ENCODE data around the gene TMEM190. TPM values are rescaled to one million over a fixed set of nuclear protein-coding genes. Genes with fewer than 3 reads are reported as not detected.

TMEM190 gene
- total RNA-seq, 1 experiment from 2014 or later, result not detected

- TF ChIP-seq EZH2 (IDR thresholded peaks at IDR 0.05; ENCODE audit: low read depth) (no peak), CTCF (conservative IDR thresholded peaks at IDR 0.05) (no peak)
- Histone ChIP-seq H3K4me2 (no peak overlapping the region), H3K36me3 (ENCODE audit: low read depth) (0 out of 2 replicates have a peak, but pooled peaks cover 5% of the 10 kb centered on the region), H3K9me3 (ENCODE audit: insufficient read depth, low read depth) (no peaks in the 10 kb centered on the region), H3K79me2 (ENCODE audit: low read depth) (peaks cover 22% of the 10 kb centered on the region), H3K9me2 (ENCODE audit: insufficient read depth) (no peaks in the 10 kb centered on the region), H3K4me3 (no peak overlapping the region), H3K4me1 (replicated peaks; ENCODE audit: insufficient read depth) (peaks cover 16% of the 10 kb centered on the region), H3K27me3 (ENCODE audit: insufficient read depth, low read depth) (no peaks in the 10 kb centered on the region), H2AFZ (no peak overlapping the region), H4K20me1 (ENCODE audit: insufficient read depth) (peaks cover 19% of the 10 kb centered on the region), H3K27ac (no peak overlapping the region), H3F3A (ENCODE audit: insufficient read depth, low read depth) (peaks cover 4% of the 10 kb centered on the region; the same call in 1 of the 2 replicates)
- intact Hi-C loops (cut with micrococcal nuclease; ENCODE audit: unreplicated experiment), result no loop called here
- ChIA-PET CTCF (no interaction called here), POLR2A (ENCODE audit: unreplicated experiment) (interaction anchor here (0.5 to 0.6 kb wide), 2 partner anchors 43 to 280 kb away, joined by 3 to 4 read pairs; partner anchors contain the start of gene ZNF784)
- DNase-seq, result peak in 1 of 2 experiments; percentile 12
- no TSS peak for BruUV-seq (replicated peaks)
Observed at GRCh38 chr19:55344444-55344843, 32.2 kb upstream of the TMEM190 start.

- Histone ChIP-seq H3F3A (ENCODE audit: insufficient read depth, low read depth) (peaks cover 4% of the 10 kb centered on the region; the same call in 1 of the 2 replicates), H3K9me2 (ENCODE audit: insufficient read depth) (no peaks in the 10 kb centered on the region), H3K27me3 (ENCODE audit: insufficient read depth, low read depth) (no peaks in the 10 kb centered on the region), H4K20me1 (ENCODE audit: insufficient read depth) (peaks cover 19% of the 10 kb centered on the region), H3K4me2 (no peak overlapping the region), H2AFZ (no peak overlapping the region), H3K9me3 (ENCODE audit: insufficient read depth, low read depth) (no peaks in the 10 kb centered on the region), H3K4me1 (replicated peaks; ENCODE audit: insufficient read depth) (peaks cover 23% of the 10 kb centered on the region), H3K4me3 (no peak overlapping the region), H3K79me2 (ENCODE audit: low read depth) (peaks cover 18% of the 10 kb centered on the region), H3K27ac (no peak overlapping the region), H3K36me3 (ENCODE audit: low read depth) (0 out of 2 replicates have a peak, but pooled peaks cover 5% of the 10 kb centered on the region)
- BruUV-seq (replicated peaks), result no TSS peak
- POLR2A ChIA-PET (ENCODE audit: unreplicated experiment), result interaction anchor here (0.6 kb wide), 5 partner anchors 12 to 1209 kb away, joined by 3 to 7 read pairs (median 5); no protein-coding TSS in a partner anchor
- no peak for TF ChIP-seq EZH2 (IDR thresholded peaks at IDR 0.05; ENCODE audit: low read depth)
- no peak for TF ChIP-seq CTCF (conservative IDR thresholded peaks at IDR 0.05)
- DNase-seq, result peak in 1 of 2 experiments; percentile 33
- intact Hi-C loops (cut with micrococcal nuclease; ENCODE audit: unreplicated experiment), result no loop called here
- CTCF ChIA-PET, result interaction anchor here (0.6 kb wide), 1 partner anchor 9 kb away, joined by 4 read pairs; the partner anchor contains the start of gene COX6B2
Observed at GRCh38 chr19:55345101-55345817, 31.4 kb upstream of the TMEM190 start.

GRCh38 chr19:55345818-55346724 is 30.6 kb upstream of the TMEM190 start:
- no TSS peak for BruUV-seq (replicated peaks)
- Histone ChIP-seq H3F3A (ENCODE audit: insufficient read depth, low read depth) (peaks cover 6% of the 10 kb centered on the region; the same call in 1 of the 2 replicates), H3K27me3 (ENCODE audit: insufficient read depth, low read depth) (no peaks in the 10 kb centered on the region), H3K9me3 (ENCODE audit: insufficient read depth, low read depth) (no peaks in the 10 kb centered on the region), H3K79me2 (ENCODE audit: low read depth) (peaks cover 11% of the 10 kb centered on the region), H4K20me1 (ENCODE audit: insufficient read depth) (peaks cover 19% of the 10 kb centered on the region), H3K27ac (no peak overlapping the region), H3K4me3 (no peak overlapping the region), H3K4me1 (replicated peaks; ENCODE audit: insufficient read depth) (peaks cover 31% of the 10 kb centered on the region), H3K36me3 (ENCODE audit: low read depth) (0 out of 2 replicates have a peak, but pooled peaks cover 5% of the 10 kb centered on the region), H3K4me2 (no peak overlapping the region), H2AFZ (no peak overlapping the region), H3K9me2 (ENCODE audit: insufficient read depth) (no peaks in the 10 kb centered on the region)
- ChIA-PET POLR2A (ENCODE audit: unreplicated experiment) (interaction anchor here (0.6 kb wide), 4 partner anchors 12 to 158 kb away, joined by 3 to 7 read pairs (median 4); no protein-coding TSS in a partner anchor), CTCF (interaction anchor here (0.6 kb wide), 2 partner anchors 8 to 53 kb away, joined by 4 read pairs; partner anchors contain the start of gene COX6B2)
- DNase-seq, result peak in 1 of 2 experiments; percentile 85
- intact Hi-C loops (cut with micrococcal nuclease; ENCODE audit: unreplicated experiment), result no loop called here
- TF ChIP-seq CTCF (conservative IDR thresholded peaks at IDR 0.05) (no peak), EZH2 (IDR thresholded peaks at IDR 0.05; ENCODE audit: low read depth) (no peak)

Data from PC-9 (cell line).